Activated naive CD8-positive, alpha-beta T cell treated with anti-CD3 and anti-CD28 coated beads, Interleukin-2, amount 50 U/mL, for 16 hours (primary cell): ENCODE data around the gene ROBO1.

Experiments used
- DNase-seq: peaks from one replicate; pipeline ENCODE4 v3.0.0-alpha.2; 2020; ENCODE audit warnings: low read depth, low spot score

Gene ROBO1

DNA sequence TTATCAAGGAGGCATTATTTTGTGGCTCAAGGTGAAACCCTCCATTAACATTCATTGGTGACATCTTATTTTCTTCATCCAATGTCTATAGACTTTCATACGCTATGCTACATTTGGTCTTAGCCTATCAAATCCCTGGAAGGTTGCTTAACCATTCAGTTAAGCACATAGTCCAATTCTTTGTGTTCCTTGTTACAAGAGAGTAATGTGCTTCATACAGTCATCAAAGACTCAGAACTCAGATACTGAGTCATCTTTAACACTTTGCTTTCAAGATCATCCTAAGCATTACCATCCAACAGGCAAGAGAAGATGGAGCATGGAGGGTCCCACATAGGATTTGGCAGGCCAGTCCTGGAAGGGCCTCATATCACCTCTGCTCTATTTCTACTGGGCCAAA is 1202.1 kb downstream of the ROBO1 start:
- no peak for DNase-seq

- no peak for DNase-seq
Observed at GRCh38 chr3:78562328-78562727, 1205.5 kb downstream of the ROBO1 start.
